DOHH2 (cell line): Measurements from ENCODE around the gene PGA4.

Source experiments
- H3F3A ChIP-seq: fragments of 200-600 bp; sonication (generic), shearing (Covaris generic); 2 replicates; pipeline ENCODE4 v1.6.0; 2016; ENCODE audit warnings: antibody characterized with exemption, mild to moderate bottlenecking; ENCODE audit not compliant: control insufficient read depth, insufficient read depth
- H3K27ac ChIP-seq: fragments of 200-600 bp; sonication (generic); 2 replicates; pipeline ENCODE4 v1.5.1; 2014; ENCODE audit warnings: low read depth, mild to moderate bottlenecking, low read length, moderate library complexity
- H3K27me3 ChIP-seq: fragments of 200-600 bp; sonication (generic); 2 replicates; pipeline ENCODE4 v1.6.1; 2014; ENCODE audit warnings: mild to moderate bottlenecking, low read length, mixed read lengths; ENCODE audit not compliant: control insufficient read depth
- H3K36me3 ChIP-seq: fragments of 200-600 bp; sonication (generic); 2 replicates; pipeline ENCODE4 v1.6.1; 2014; ENCODE audit warnings: mild to moderate bottlenecking, low read length, moderate library complexity, mixed read lengths; ENCODE audit not compliant: control insufficient read depth
- H3K4me1 ChIP-seq: fragments of 200-600 bp; sonication (generic); 2 replicates; pipeline ENCODE4 v1.6.1; 2014; ENCODE audit warnings: mild to moderate bottlenecking, low read length, mixed read lengths; ENCODE audit not compliant: control insufficient read depth
- H3K4me2 ChIP-seq: fragments of 200-600 bp; sonication (generic); 2 replicates; pipeline ENCODE4 v1.6.0; 2014; ENCODE audit warnings: mild to moderate bottlenecking, low read length, moderate library complexity
- H3K4me3 ChIP-seq: fragments of 200-600 bp; sonication (generic); 2 replicates; pipeline ENCODE4 v1.5.1; 2014; ENCODE audit warnings: mild to moderate bottlenecking, low read length, mixed read lengths
- H3K79me2 ChIP-seq: fragments of 200-600 bp; sonication (generic); 2 replicates; pipeline ENCODE4 v1.6.1; 2014; ENCODE audit warnings: mild to moderate bottlenecking, low read length, mixed read lengths; ENCODE audit not compliant: control insufficient read depth
- H3K9me2 ChIP-seq: fragments of 200-600 bp; sonication (generic); replicated peaks from 2 replicates; pipeline ENCODE4 v1.6.1; 2014; ENCODE audit warnings: mild to moderate bottlenecking, low read length, mixed read lengths; ENCODE audit not compliant: control insufficient read depth
- H3K9me3 ChIP-seq: fragments of 200-600 bp; sonication (generic); 2 replicates; pipeline ENCODE4 v1.6.1; 2014; ENCODE audit warnings: antibody characterized with exemption, low read length, mixed read lengths; ENCODE audit not compliant: control insufficient read depth, insufficient read depth
- H4K20me1 ChIP-seq: fragments of 200-600 bp; sonication (generic); 2 replicates; pipeline ENCODE4 v1.6.0; 2014; ENCODE audit warnings: low read depth, mild to moderate bottlenecking, antibody characterized with exemption, low read length, moderate library complexity; ENCODE audit not compliant: control insufficient read depth, insufficient read depth
- CTCF ChIP-seq: fragments of 200-600 bp; sonication (generic); IDR thresholded peaks from one replicate; pipeline ENCODE4 v1.5.1; 2014; ENCODE audit warnings: antibody characterized with exemption, mild to moderate bottlenecking, low read depth, low read length; ENCODE audit not compliant: poor library complexity, severe bottlenecking
- EZH2phosphoT487 ChIP-seq: fragments of 200-600 bp; sonication (generic); IDR thresholded peaks from 2 replicates; pipeline ENCODE4 v1.6.1; 2017; ENCODE audit warnings: borderline replicate concordance, mild to moderate bottlenecking, antibody characterized with exemption, low read length, moderate library complexity, mixed read lengths

PGA4 gene

GRCh38 chr11:61181489-61181888 is 40.7 kb upstream of the PGA4 start:
- no peaks in the 10 kb centered on the region for H3K9me2 ChIP-seq
- no peaks in the 10 kb centered on the region for H3K36me3 ChIP-seq
- TF ChIP-seq CTCF: no peak
- TF ChIP-seq EZH2phosphoT487: no peak
- no peaks in the 10 kb centered on the region for H3K27me3 ChIP-seq
- H3K4me3 ChIP-seq: no peak overlapping the region
- no peak overlapping the region for H3K27ac ChIP-seq
- H3K4me2 ChIP-seq: no peak overlapping the region
- no peaks in the 10 kb centered on the region for H3K79me2 ChIP-seq
- no peaks in the 10 kb centered on the region for H3K4me1 ChIP-seq
- no peaks in the 10 kb centered on the region for H3F3A ChIP-seq
- no peaks in the 10 kb centered on the region for H4K20me1 ChIP-seq
- no peaks in the 10 kb centered on the region for H3K9me3 ChIP-seq

GRCh38 chr11:61183645-61184044 is 38.5 kb upstream of the PGA4 start:
- H3K79me2 ChIP-seq: no peaks in the 10 kb centered on the region
- no peaks in the 10 kb centered on the region for H3K9me3 ChIP-seq
- peaks cover 4% of the 10 kb centered on the region; the same call in 1 of the 2 replicates for H3K4me1 ChIP-seq
- no peak for TF ChIP-seq EZH2phosphoT487
- TF ChIP-seq CTCF: no peak
- no peak overlapping the region for H3K27ac ChIP-seq
- H4K20me1 ChIP-seq: no peaks in the 10 kb centered on the region
- no peak overlapping the region for H3K4me3 ChIP-seq
- no peaks in the 10 kb centered on the region for H3F3A ChIP-seq
- no peaks in the 10 kb centered on the region for H3K36me3 ChIP-seq
- H3K4me2 ChIP-seq: no peak overlapping the region
- no peaks in the 10 kb centered on the region for H3K9me2 ChIP-seq
- no peaks in the 10 kb centered on the region for H3K27me3 ChIP-seq

- no peak for TF ChIP-seq EZH2phosphoT487
- no peak for TF ChIP-seq CTCF
- Histone ChIP-seq H3F3A (no peaks in the 10 kb centered on the region), H4K20me1 (no peaks in the 10 kb centered on the region), H3K79me2 (no peaks in the 10 kb centered on the region), H3K4me2 (no peak overlapping the region), H3K36me3 (no peaks in the 10 kb centered on the region), H3K9me3 (peaks cover 8% of the 10 kb centered on the region), H3K4me1 (peaks cover 12% of the 10 kb centered on the region), H3K4me3 (no peak overlapping the region), H3K27me3 (no peaks in the 10 kb centered on the region), H3K27ac (no peak overlapping the region), H3K9me2 (no peaks in the 10 kb centered on the region)
Observed at GRCh38 chr11:61186504-61186903, 35.6 kb upstream of the PGA4 start.
